Erythroblast (primary cell): ENCODE data around the gene VPS36.

Experiments
- GATA1 ChIP-seq: IDR thresholded peaks from 2 replicates; pipeline ENCODE4 v1.6.1; 2011; ENCODE audit warnings: low read depth, mild to moderate bottlenecking, control low read depth, low read length, moderate library complexity
- POLR2A ChIP-seq: IDR thresholded peaks from 2 replicates; pipeline ENCODE4 v1.6.1; 2011; ENCODE audit warnings: mild to moderate bottlenecking, low read length

DNA sequence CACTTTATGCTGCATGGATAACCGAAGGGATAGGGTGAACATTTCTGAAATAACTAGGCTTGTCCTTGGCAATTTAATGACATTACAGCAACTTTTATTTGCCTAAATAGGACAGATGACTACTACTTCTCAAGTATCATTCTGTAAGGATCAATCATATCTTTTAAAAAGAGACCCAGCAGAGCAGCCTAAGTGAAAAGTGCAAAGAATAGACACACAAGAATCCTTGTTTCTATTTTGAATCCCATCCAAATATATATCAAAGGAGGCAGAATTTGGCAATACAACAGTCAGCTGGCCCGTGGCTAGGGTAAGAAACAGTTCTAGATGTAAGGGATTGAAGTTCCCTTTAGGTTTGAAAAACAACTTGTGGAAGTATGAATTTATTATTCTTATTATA is 51.4 kb downstream of the VPS36 start:
- TF ChIP-seq POLR2A (no peak), GATA1 (no peak)
